ENCODE results near the gene CDHR4. TPM values are rescaled to one million over a fixed set of nuclear protein-coding genes. Genes with fewer than 3 reads are reported as not detected.
A peak's percentile ranks its signal among the peaks of the same experiment; 100 is the strongest.

Gene CDHR4
- total and polyA plus RNA-seq, 12 donors, result 0.17 to 0.25 (median 0.23) TPM; not detected in 9

DNA sequence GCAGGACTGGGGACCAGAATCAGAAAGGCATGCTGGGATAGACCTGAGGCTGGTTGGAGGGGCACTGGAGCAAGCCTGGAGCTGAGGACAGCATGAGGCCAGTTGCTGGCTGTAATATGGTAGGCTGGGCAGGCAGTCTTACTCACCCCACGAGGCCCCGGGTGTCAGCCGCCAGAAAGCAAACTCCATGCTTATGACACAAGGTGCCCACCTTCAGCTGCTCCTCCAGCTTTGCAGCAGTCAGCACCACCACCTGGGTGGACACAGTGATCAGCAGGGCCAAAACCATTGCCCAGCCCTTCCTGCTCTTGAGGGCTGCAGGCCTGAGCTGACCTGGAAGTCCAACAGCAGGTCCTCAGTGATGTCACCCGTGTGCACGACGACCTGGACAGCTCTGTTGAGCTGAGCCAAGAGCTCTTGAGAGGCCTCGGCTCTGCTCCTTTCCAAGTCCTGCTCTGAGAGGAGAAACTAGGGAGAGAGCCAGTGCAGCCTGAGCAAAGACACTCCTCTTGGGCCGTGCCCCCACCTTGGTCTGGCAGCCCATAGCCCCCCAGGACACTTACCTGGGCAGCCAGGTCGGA is 13.3 kb upstream of the CDHR4 start:
- Histone ChIP-seq H3K4me1 (replicated peaks in 1 of 2) (peaks cover 10 to 16% of the 10 kb centered on the region in 2 donors), H3K27ac (peak overlapping the region in 4 of 5 donors; percentile 62 to 84 (median 78)), H3K4me3 (peak overlapping the region in 2 of 4 donors; percentile 23 to 50), H3K36me3 (replicated peaks in 1 of 2) (peaks cover 0 to 27% of the 10 kb centered on the region in 2 donors), H3K9me3 (replicated peaks in 1 of 3) (no peaks in the 10 kb centered on the region), H3K27me3 (no peaks in the 10 kb centered on the region)
- 36 to 55% (median 41%) methylated on average over 4 to 9 of the region's 9 CpGs for WGBS, 4 donors
- no peak for DNase-seq
- TF ChIP-seq, protein P1, sequence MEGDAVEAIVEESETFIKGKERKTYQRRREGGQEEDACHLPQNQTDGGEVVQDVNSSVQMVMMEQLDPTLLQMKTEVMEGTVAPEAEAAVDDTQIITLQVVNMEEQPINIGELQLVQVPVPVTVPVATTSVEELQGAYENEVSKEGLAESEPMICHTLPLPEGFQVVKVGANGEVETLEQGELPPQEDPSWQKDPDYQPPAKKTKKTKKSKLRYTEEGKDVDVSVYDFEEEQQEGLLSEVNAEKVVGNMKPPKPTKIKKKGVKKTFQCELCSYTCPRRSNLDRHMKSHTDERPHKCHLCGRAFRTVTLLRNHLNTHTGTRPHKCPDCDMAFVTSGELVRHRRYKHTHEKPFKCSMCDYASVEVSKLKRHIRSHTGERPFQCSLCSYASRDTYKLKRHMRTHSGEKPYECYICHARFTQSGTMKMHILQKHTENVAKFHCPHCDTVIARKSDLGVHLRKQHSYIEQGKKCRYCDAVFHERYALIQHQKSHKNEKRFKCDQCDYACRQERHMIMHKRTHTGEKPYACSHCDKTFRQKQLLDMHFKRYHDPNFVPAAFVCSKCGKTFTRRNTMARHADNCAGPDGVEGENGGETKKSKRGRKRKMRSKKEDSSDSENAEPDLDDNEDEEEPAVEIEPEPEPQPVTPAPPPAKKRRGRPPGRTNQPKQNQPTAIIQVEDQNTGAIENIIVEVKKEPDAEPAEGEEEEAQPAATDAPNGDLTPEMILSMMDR (IDR thresholded peaks at IDR 0.05), result no peak
- TF ChIP-seq POLR2A (IDR thresholded peaks at IDR 0.05), result no peak
- intact Hi-C loops (cut with DNase I), result no loop called here

DNA sequence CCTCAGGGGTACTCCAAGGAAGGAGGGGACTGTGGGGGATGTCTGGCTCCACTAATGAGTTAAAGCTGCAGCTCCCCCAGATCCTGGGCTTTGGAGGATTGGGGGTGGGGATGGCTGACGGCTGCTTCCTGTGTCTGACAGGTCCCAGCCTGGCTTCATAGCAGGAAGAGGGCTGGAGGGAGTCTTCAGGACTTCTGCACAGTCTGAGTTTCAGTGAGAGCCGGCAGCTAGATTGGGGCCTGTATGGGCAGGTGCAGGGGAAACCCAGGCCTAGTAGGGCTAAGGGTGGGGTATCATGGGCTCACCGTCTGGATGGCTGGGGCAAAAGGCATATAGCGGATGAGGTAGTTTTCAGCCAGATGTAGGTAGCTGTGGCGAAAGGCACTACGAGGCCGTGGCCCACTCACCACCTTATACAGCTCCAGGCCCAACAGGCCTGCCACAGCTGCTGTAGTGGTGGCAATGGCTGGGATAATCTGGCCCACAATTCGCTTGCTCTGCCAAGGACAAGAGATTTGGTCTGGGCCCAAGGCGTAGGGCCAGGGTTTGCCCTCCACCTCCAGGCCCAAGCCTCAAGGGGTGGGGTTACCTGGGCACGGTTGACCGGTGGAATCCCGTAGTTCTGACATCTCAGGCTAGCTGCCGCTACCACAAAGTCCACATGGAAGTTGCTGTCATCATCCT is 7.9 kb upstream of the CDHR4 start:
- WGBS, 4 donors, result 63 to 85% (median 77%) methylated on average over 7 to 13 of the region's 13 CpGs
- intact Hi-C loops (cut with DNase I), result loop anchor here in 1 of 2 donors (10.0 kb wide), 1 partner anchor 97 kb away; the partner anchor contains the start of gene MST1R
- Histone ChIP-seq H3K36me3 (replicated peaks in 1 of 2) (peaks cover 0 to 27% of the 10 kb centered on the region in 2 donors), H3K4me3 (no peak overlapping the region), H3K27ac (peak overlapping the region in 2 of 5 donors; percentile 44 to 87), H3K9me3 (replicated peaks in 1 of 3) (no peaks in the 10 kb centered on the region), H3K27me3 (no peaks in the 10 kb centered on the region), H3K4me1 (replicated peaks in 1 of 2) (peaks cover 7 to 45% of the 10 kb centered on the region in 2 donors)
- peak in 1 of 7 donors; percentile 43 for DNase-seq
- no peak for TF ChIP-seq POLR2A (IDR thresholded peaks at IDR 0.05)
- TF ChIP-seq, protein P1 (IDR thresholded peaks at IDR 0.05), result no peak

DNA sequence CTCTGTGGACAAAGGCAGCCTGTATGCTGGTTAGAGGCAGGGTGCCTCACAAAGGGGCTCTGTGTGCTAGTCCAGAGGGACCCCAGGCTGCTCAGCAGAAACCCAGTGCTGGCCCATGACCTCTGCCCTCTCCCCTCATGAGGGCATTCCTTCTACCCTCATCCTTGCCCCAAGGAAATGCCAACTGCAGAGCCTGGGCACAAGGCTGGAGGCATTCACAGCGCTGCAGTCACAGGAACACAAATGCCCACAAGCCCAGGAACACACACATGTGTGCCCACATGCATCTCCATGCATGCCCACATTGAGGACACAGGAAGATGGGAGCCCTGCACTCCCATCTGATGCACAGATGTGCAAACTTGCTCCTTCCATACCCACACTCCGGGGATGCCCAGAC is 7.2 kb upstream of the CDHR4 start:
- Histone ChIP-seq H3K4me3 (no peak overlapping the region), H3K27ac (peak overlapping the region in 2 of 5 donors; percentile 83 to 87), H3K36me3 (replicated peaks in 1 of 2) (peaks cover 0 to 27% of the 10 kb centered on the region in 2 donors), H3K9me3 (replicated peaks in 1 of 3) (no peaks in the 10 kb centered on the region), H3K27me3 (no peaks in the 10 kb centered on the region), H3K4me1 (replicated peaks in 1 of 2) (peaks cover 7 to 45% of the 10 kb centered on the region in 2 donors)
- TF ChIP-seq POLR2A (IDR thresholded peaks at IDR 0.05), result no peak
- TF ChIP-seq, protein P1 (IDR thresholded peaks at IDR 0.05), result no peak
- DNase-seq, result no peak
- intact Hi-C loops (cut with DNase I), result loop anchor here in 1 of 2 donors (10.0 kb wide), 1 partner anchor 98 kb away; the partner anchor contains the start of gene MST1R
- WGBS, 4 donors, result 44 to 72% (median 59%) methylated on average over 1 to 2 of the region's 2 CpGs

DNA sequence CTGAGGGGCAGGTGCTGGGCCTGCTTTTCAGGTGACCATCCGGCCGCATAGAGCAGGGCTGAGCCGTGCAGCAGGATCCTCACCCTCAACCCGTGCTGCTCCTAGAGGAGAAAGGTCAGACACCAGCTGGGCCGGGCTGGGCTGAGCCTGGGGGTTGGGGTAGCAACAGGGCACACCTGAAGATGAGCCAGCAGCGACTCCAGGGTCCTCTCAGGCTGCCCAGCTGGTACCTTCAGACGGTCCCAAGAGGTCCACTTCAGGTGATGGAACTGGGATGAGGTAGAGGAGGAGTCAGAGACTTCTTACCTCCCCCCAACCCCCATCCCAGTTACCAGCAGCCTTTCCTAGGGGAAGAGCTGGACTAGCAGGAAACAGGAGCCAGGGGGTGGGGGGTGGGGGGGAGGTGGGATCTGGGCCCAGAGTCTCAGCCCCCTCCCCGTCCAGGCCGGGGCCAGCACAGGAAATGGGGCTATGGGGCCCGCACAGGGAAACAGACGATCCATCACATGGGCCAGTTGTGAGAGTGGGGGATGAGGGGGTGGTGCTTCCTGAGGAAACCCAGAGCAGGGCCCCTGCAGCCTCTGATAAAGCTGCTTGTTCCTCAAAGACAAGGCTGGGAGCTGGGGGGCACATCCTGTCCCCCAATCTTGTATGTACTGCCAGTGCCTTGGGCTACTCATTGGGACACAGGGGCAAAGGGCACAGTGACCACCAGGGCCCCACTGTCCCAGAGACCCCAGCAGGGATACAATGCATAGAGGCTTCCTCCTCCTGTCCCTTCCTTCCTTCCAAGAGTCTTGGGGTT is 6.4 kb upstream of the CDHR4 start:
- Histone ChIP-seq H3K36me3 (replicated peaks in 1 of 2) (peaks cover 0 to 20% of the 10 kb centered on the region in 2 donors), H3K4me3 (no peak overlapping the region), H3K27ac (peak overlapping the region; percentile 21 to 87 (median 43)), H3K9me3 (replicated peaks in 1 of 3) (no peaks in the 10 kb centered on the region), H3K4me1 (replicated peaks in 1 of 2) (peaks cover 7 to 45% of the 10 kb centered on the region in 2 donors), H3K27me3 (no peaks in the 10 kb centered on the region)
- WGBS, 4 donors, result 44 to 56% (median 55%) methylated on average over 8 to 11 of the region's 11 CpGs
- intact Hi-C loops (cut with DNase I), result loop anchor here in 1 of 2 donors (10.0 kb wide), 1 partner anchor 99 kb away; the partner anchor contains the start of gene MST1R
- TF ChIP-seq POLR2A (IDR thresholded peaks at IDR 0.05), result no peak
- TF ChIP-seq, protein P1 (IDR thresholded peaks at IDR 0.05), result no peak
- DNase-seq, result peak in 6 of 7 donors; percentile 40 to 77 (median 46)
